Fibroblast of villous mesenchyme (primary cell): ENCODE data around the gene PLEKHG4. TPM values are rescaled to one million over a fixed set of nuclear protein-coding genes. Genes with fewer than 3 reads are reported as not detected.

Source experiments
- DNase-seq: peaks from one replicate; pipeline ENCODE4 v3.0.0-alpha.2; 2010; ENCODE audit warnings: low read depth
- H3K4me3 ChIP-seq: 2 replicates; pipeline ENCODE4 v1.5.1; 2011; ENCODE audit warnings: low read depth, mild to moderate bottlenecking, low read length
- total RNA-seq: library from RNA; depleted of rRNA; stranded (reverse); fragments of >200 nt; gene quantifications from 2 replicates; pipeline ENCODE4 v1.2.3, GENCODE V29; 2012
- TF ChIP-seq, protein P1 (sequence below): IDR thresholded peaks from 2 replicates; pipeline ENCODE4 v1.5.1; 2012; ENCODE audit warnings: low read depth, mild to moderate bottlenecking, low read length; ENCODE audit not compliant: insufficient read depth

PLEKHG4 gene
- total RNA-seq, 1 donor = 18.1 TPM

GRCh38 chr16:67291461-67291860 lies 12.1 kb downstream of the PLEKHG4 start:
- DNase-seq = no peak
- no peak overlapping the region for H3K4me3 ChIP-seq
- TF ChIP-seq, protein P1, sequence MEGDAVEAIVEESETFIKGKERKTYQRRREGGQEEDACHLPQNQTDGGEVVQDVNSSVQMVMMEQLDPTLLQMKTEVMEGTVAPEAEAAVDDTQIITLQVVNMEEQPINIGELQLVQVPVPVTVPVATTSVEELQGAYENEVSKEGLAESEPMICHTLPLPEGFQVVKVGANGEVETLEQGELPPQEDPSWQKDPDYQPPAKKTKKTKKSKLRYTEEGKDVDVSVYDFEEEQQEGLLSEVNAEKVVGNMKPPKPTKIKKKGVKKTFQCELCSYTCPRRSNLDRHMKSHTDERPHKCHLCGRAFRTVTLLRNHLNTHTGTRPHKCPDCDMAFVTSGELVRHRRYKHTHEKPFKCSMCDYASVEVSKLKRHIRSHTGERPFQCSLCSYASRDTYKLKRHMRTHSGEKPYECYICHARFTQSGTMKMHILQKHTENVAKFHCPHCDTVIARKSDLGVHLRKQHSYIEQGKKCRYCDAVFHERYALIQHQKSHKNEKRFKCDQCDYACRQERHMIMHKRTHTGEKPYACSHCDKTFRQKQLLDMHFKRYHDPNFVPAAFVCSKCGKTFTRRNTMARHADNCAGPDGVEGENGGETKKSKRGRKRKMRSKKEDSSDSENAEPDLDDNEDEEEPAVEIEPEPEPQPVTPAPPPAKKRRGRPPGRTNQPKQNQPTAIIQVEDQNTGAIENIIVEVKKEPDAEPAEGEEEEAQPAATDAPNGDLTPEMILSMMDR = no peak

GRCh38 chr16:67294171-67294757 lies 14.9 kb downstream of the PLEKHG4 start:
- no peak overlapping the region for H3K4me3 ChIP-seq
- DNase-seq = no peak
- TF ChIP-seq, protein P1 = no peak

DNA sequence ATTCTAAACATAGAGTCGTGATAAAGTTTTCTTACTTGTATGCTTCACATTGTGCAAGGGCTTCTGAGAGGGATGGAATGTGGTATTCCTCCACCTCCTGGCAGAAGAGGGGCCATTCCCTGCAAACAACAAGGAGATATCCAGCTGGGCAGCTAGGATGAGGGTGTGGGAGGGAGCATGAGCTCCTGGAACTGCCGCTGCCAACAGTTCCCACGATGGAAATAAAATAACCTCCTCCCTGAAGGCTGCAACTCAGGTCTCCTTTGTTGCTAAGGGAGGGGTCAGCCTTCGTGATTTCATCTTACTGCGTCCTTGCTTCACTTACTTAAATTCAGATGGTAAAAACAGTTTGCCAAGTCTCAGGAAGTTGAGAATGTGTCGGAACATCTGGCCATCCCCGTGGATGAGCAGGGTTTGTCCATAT lies 15.6 kb downstream of the PLEKHG4 start:
- no peak overlapping the region for H3K4me3 ChIP-seq
- TF ChIP-seq, protein P1 = peak; percentile 21
- peak; percentile 80 for DNase-seq

DNA sequence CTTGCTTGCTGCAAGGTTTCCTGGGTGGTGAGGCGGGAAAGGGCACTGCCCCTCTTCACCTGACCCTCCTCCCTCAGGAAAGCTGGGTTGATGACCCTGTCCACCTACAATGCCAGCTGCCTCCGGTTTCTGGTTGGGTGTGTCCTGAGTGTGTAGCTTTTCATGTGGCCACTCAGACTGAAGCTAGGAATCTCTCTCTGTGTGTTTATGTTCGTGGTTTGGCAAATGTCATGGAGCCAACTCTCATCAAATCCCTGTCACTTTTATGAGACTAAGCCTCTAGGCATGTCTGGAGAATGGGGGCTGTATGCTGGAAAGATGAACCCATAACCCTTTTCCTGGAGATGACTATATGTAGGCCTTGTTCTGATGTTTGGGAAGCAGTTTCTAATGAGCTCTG lies 17.1 kb downstream of the PLEKHG4 start:
- H3K4me3 ChIP-seq = no peak overlapping the region
- TF ChIP-seq, protein P1 = no peak

GRCh38 chr16:67298277-67298676 lies 18.9 kb downstream of the PLEKHG4 start:
- no peak overlapping the region for H3K4me3 ChIP-seq
- DNase-seq = no peak
- TF ChIP-seq, protein P1 = no peak

More for the DNA sequence above, 17.1 kb downstream of the PLEKHG4 start:
- peak; percentile 84 for DNase-seq

DNA sequence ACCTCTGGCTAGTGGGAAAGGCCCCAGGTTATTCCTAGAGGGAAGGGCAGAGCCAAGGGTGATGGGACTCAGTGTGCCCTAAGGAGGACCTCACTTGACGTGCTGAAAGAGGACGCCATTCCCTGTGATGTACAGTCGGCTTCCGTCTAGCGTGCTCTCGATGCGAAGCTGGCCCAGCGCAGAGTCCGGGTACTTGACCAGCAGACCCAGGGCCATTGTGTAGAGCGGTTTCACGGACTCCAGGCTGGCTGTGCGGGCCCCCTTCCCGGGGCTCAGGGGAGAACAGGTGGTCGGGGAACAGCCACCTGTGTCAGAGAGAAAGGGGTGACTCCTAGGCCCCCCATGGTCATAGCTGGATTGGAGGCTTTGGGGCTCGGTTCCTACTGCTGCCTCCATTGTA lies 19.9 kb downstream of the PLEKHG4 start:
- H3K4me3 ChIP-seq = no peak overlapping the region
- TF ChIP-seq, protein P1 = no peak
- no peak for DNase-seq
